ENCODE data around the gene CMC2. TPM values are rescaled to one million over a fixed set of nuclear protein-coding genes. Genes with fewer than 3 reads are reported as not detected.

Gene CMC2
- total RNA-seq, 1 experiment from 2014 or later = 64.2 TPM

- Histone ChIP-seq H2BK120ac (ENCODE audit: low read depth, low read length, poor library complexity, severe bottlenecking) (no peak overlapping the region), H3K27ac (ENCODE audit: insufficient read length, low read depth, low read length) (no peak overlapping the region), H3K23ac (ENCODE audit: insufficient read length, low read depth, low read length) (no peak overlapping the region), H3K4me2 (ENCODE audit: insufficient read depth, insufficient read length, low read length) (peak overlapping the region; percentile 76), H4K5ac (ENCODE audit: insufficient read length, low read depth, low read length) (no peak overlapping the region), H2AK5ac (ENCODE audit: insufficient read length, low read length) (no peak overlapping the region), H3K79me1 (ENCODE audit: insufficient read depth, low read depth, low read length, poor library complexity, severe bottlenecking) (peaks cover 15% of the 10 kb centered on the region), H3K27me3 (ENCODE audit: insufficient read depth, low read length) (no peaks in the 10 kb centered on the region), H3K4ac (ENCODE audit: low read depth, low read length) (no peak overlapping the region), H2AFZ (ENCODE audit: low read length) (no peak overlapping the region), H3K56ac (ENCODE audit: insufficient read length, low read depth, low read length) (no peak overlapping the region), H2BK5ac (ENCODE audit: insufficient read length, low read length) (no peak overlapping the region), H3K14ac (ENCODE audit: insufficient read depth, low read length) (no peak overlapping the region; the same call in 1 of the 2 replicates), H4K91ac (ENCODE audit: insufficient read length, low read depth, low read length) (no peak overlapping the region), H3K9ac (ENCODE audit: extremely low read depth, insufficient read length, low read length) (peak overlapping the region; percentile 93), H3K18ac (ENCODE audit: insufficient read length, low read depth, low read length) (no peak overlapping the region), H3T11ph (ENCODE audit: low read length) (no peak overlapping the region), H2BK12ac (ENCODE audit: insufficient read length, low read depth, low read length) (no peak overlapping the region), H2BK20ac (ENCODE audit: low read depth, low read length, poor library complexity, severe bottlenecking) (no peak overlapping the region), H4K20me1 (ENCODE audit: control insufficient read depth, insufficient read depth, insufficient read length) (no peaks in the 10 kb centered on the region), H3K79me2 (ENCODE audit: insufficient read depth, low read length) (peaks cover 28% of the 10 kb centered on the region; the same call in 1 of the 2 replicates), H3K9me3 (ENCODE audit: control insufficient read depth, low read depth, low read length) (no peaks in the 10 kb centered on the region), H3K4me1 (ENCODE audit: insufficient read depth, low read length) (no peaks in the 10 kb centered on the region), H3K23me2 (ENCODE audit: insufficient read length, low read depth, low read length, poor library complexity, severe bottlenecking) (no peaks in the 10 kb centered on the region), H2BK15ac (ENCODE audit: low read depth, low read length) (no peak overlapping the region), H4K8ac (replicated peaks; ENCODE audit: insufficient read length, low read depth, low read length) (no peak overlapping the region)
- Mint-ChIP-seq H3K27me3 (ENCODE audit: low read depth) (no peaks in the 10 kb centered on the region; the same call in 1 of the 2 replicates), H3K27ac (peak overlapping the region in 2 of 3 experiments; percentile 51 to 75; a peak in 3 of 7 replicates), H3K36me3 (ENCODE audit: insufficient read depth in 1 of 3, low read depth in 3 of 3) (peaks cover 10 to 35% (median 34%) of the 10 kb centered on the region in 3 experiments), H3K4me1 (peaks cover 18 to 25% of the 10 kb centered on the region in 2 experiments), H3K4me3 (peak overlapping the region; percentile 93 to 99), H3K9me3 (no peaks in the 10 kb centered on the region; a peak in 1 of 5 replicates)
- no CpG with 5 or more reads among the region's 12 CpGs for WGBS (ENCODE audit: extremely low coverage, insufficient read length, low lambda C conversion rate)
- no peak for TF ChIP-seq CTCF (conservative IDR thresholded peaks at IDR 0.05)
- DNase-seq = no peak
Measured at GRCh38 chr16:81008505-81008789, 1.8 kb upstream of the CMC2 start.
